Duodenal mucosa (tissue), 2 donors: ENCODE measurements around the gene SPATA45.

Experiments used
- H3K27ac ChIP-seq: one replicate; pipeline ENCODE4 v1.7.0; 2013; ENCODE audit warnings: low read depth, low read length
- H3K27me3 ChIP-seq, 2 donors: one replicate each; pipeline ENCODE4 v1.7.0; 2013; ENCODE audit warnings: low read length in 2 of 2, control low read depth in 1 of 2; ENCODE audit not compliant: insufficient read depth in 2 of 2, control insufficient read depth in 1 of 2
- H3K36me3 ChIP-seq, 2 donors: one replicate each; pipeline ENCODE4 v1.7.0; 2013; ENCODE audit warnings: low read length in 2 of 2, control low read depth in 1 of 2; ENCODE audit not compliant: insufficient read depth in 2 of 2, control insufficient read depth in 1 of 2
- H3K4me1 ChIP-seq, 2 donors: one replicate each; pipeline ENCODE4 v1.7.0; 2013; ENCODE audit warnings: low read length in 2 of 2, control low read depth in 1 of 2; ENCODE audit not compliant: insufficient read depth in 2 of 2, control insufficient read depth in 1 of 2
- H3K4me3 ChIP-seq, 2 donors: one replicate each; pipeline ENCODE4 v1.7.0; 2013; ENCODE audit warnings: low read length in 2 of 2, low read depth in 1 of 2
- H3K9ac ChIP-seq, 2 donors: one replicate each; pipeline ENCODE4 v1.7.0; 2013; ENCODE audit warnings: low read length in 2 of 2, low read depth in 1 of 2
- H3K9me3 ChIP-seq, 2 donors: one replicate each; pipeline ENCODE4 v1.7.0; 2013; ENCODE audit warnings: low read length in 2 of 2, control low read depth in 1 of 2; ENCODE audit not compliant: control insufficient read depth in 1 of 2

The SPATA45 gene

DNA sequence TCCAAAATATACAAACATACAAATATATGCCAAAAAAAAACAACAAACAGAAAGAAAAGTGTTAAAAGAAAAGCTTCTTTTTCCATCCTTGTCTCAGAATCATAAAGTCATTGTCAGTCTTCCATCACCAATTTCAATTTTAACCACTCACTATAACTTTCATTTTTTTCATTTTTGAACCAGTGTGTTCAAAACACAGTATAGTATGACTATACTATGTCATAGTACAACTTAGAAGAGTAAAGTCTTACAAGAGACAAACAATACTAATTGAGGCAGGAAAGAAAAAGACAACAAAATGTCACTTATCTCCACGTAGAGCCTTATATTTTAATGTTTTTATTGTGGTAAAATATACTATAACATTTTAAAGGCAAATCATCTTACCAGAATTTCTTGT is 63.5 kb downstream of the SPATA45 start:
- Histone ChIP-seq H3K27ac (no peak overlapping the region), H3K9ac (no peak overlapping the region), H3K4me1 (no peaks in the 10 kb centered on the region), H3K4me3 (no peak overlapping the region), H3K9me3 (no peaks in the 10 kb centered on the region), H3K36me3 (peaks cover 14 to 31% of the 10 kb centered on the region in 2 donors), H3K27me3 (no peaks in the 10 kb centered on the region)

DNA sequence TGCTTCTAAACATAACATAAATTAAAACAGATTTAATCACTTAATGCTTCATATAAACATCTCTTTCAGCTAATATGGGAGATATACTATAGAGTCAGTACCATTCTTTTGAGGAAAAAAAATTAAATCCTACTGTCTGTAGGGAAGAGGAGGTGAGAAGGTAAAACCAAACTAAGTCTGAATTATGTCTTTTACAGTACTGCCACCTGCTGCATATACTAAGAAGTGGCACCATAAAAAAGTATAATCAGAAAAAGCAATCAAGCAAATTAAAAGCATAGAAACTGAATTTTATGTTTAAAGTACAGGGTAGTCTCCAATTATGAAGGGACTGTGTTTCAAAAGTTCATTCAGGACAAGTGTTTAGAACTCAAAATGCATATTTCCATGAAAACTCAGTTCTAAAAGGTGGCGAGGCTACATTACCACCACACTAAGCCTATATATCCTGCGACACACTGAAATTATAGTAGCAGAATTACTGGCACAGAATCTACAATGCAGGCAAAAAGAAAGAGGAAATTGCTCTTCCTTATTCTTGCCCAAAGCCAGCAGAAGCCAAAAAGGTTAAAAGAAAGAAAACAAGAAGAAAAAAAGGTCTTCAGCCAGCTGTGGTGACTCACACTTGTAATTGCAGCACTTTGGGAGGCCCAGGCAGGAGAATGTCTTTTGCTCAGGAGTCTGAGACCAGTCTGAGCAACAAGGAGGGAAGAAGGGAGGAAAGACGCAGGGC is 64.9 kb downstream of the SPATA45 start:
- Histone ChIP-seq H3K27ac (no peak overlapping the region), H3K9ac (no peak overlapping the region), H3K4me1 (no peaks in the 10 kb centered on the region), H3K27me3 (no peaks in the 10 kb centered on the region), H3K9me3 (no peaks in the 10 kb centered on the region), H3K4me3 (no peak overlapping the region), H3K36me3 (peaks cover 14 to 31% of the 10 kb centered on the region in 2 donors)

DNA sequence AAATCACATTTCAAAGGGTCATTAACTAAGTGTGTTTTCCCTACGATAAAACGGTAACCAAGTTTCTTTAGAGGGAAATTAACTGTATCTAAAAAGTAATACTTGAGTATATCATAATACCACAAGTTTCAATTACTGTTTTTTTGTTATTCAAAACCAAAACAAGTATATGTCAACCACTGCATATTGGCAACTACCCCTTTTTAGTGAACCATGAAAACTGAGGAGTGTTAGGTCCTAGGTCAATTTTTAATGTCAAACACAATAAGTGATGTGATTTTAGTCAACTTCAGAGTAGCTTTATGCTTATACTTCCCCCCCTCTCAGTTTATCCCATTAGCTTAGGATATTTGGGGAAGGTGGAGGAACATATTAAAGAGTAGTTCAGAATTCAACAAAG is 66.2 kb downstream of the SPATA45 start:
- H3K27ac ChIP-seq, result no peak overlapping the region
- H3K27me3 ChIP-seq, result no peaks in the 10 kb centered on the region
- no peak overlapping the region for H3K9ac ChIP-seq
- H3K36me3 ChIP-seq, result peaks cover 14 to 27% of the 10 kb centered on the region in 2 donors
- no peaks in the 10 kb centered on the region for H3K9me3 ChIP-seq
- H3K4me3 ChIP-seq, result no peak overlapping the region
- no peaks in the 10 kb centered on the region for H3K4me1 ChIP-seq

DNA sequence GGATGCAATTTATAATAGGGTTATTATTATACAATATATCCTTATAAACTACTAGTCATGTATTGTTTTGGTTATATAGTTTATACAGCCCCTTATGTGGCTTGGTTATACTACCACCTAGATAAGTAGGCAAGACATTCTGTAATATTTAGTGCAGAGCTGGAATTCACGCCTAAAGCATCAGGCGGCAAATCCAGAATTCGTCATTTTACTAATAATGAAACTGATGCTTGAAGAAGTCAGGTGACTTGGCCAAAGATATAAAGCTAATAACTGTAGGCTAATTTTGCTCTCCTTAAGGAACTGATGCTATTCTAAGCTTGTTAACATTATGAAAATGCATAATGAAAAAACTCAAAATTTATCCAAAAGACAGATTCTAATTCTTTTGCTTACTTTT is 66.7 kb downstream of the SPATA45 start:
- no peaks in the 10 kb centered on the region for H3K9me3 ChIP-seq
- H3K27me3 ChIP-seq, result no peaks in the 10 kb centered on the region
- H3K9ac ChIP-seq, result no peak overlapping the region
- H3K4me1 ChIP-seq, result no peaks in the 10 kb centered on the region
- H3K27ac ChIP-seq, result no peak overlapping the region
- H3K36me3 ChIP-seq, result peaks cover 11 to 25% of the 10 kb centered on the region in 2 donors
- no peak overlapping the region for H3K4me3 ChIP-seq
